HS-27A (cell line): ENCODE data around the gene SLC34A2.

Experiments used
- DNase-seq: peaks from one replicate; pipeline ENCODE4 v3.0.0-alpha.2; 2012; ENCODE audit warnings: low read depth, missing footprints

Gene SLC34A2

DNA sequence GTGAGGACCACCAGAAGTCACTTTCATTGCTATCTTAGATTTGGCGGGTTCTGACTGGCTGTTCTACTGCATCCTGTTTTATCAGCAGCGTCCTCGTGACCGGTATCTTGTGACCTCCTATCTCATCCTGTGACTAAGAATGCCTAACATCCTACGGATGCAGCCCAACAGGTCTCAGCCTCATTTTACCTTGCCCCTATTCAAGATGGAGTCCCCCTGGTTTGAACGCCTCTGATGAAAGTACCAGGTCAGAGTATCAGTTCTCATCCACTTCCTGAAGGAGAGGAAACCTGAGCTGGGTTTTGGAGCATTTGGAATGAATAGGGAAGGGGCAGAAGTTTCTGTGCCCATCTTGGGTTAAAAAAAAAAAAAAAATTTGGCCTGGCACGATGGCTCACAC is 70.2 kb downstream of the SLC34A2 start:
- no peak for DNase-seq

GRCh38 chr4:25727711-25728493 is 72.3 kb downstream of the SLC34A2 start:
- DNase-seq = no peak
